ENCODE data around the gene C1orf53. TPM values are rescaled to one million over a fixed set of nuclear protein-coding genes. Genes with fewer than 3 reads are reported as not detected.

Gene C1orf53
- total and polyA plus RNA-seq, 2 donors (not counting 1 experiment from before 2014, with no cell fraction given), result 0.24 TPM; not detected in 1

DNA sequence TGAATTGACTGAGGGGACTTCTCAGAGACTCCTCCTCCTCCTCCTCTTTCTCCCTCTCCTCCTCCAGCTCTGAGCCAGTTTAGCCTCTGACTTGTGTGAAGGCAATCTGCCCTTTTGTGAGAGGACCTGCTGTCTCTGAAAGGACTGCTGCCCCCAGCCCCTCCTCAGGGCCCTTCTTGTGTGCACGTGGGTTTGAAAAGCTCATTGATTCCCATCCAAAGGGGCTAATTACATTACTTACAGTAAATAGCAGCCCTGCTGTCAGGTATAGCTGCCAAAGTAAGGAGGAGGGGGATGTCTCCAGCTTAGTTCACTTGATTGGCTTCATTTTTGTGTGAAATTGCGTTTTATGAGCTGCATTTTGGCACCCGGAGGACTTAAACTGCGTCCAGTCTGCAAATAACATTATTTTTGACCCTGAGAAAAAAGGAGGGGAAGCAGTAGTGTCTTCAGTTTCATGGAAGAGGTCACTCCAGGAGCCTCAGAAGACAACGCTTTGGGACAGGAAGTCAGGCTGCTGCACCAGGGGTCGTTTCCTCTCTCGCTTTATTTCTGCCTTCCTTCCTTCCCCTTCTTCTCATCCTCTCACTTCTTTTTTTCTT is 12.9 kb downstream of the C1orf53 start:
- H4K20me1 ChIP-seq (ENCODE audit: control insufficient read depth, insufficient read depth, low read length, poor library complexity, severe bottlenecking), result no peaks in the 10 kb centered on the region
- no peak overlapping the region for H3K27ac ChIP-seq (ENCODE audit: low read length in 2 of 2)
- DNase-seq (peak; percentile 27), ATAC-seq (ENCODE audit: low read depth) (no peak)
- no peak overlapping the region for H2AFZ ChIP-seq (ENCODE audit: insufficient read depth, low read depth, low read length, poor library complexity, severe bottlenecking)
- peak overlapping the region in 1 of 5 experiments; percentile 52 for H3K4me3 ChIP-seq (ENCODE audit: control extremely low read depth in 1 of 5, extremely low read depth in 1 of 5, insufficient read depth in 1 of 5, low read depth in 2 of 5, low read length in 4 of 5)
- intact Hi-C loops (cut with micrococcal nuclease), result no loop called here
- H3K4me1 ChIP-seq (ENCODE audit: control insufficient read depth in 2 of 2, insufficient read depth in 2 of 2, low read length in 2 of 2), result peaks cover 87 to 96% of the 10 kb centered on the region in 2 donors
- Mint-ChIP-seq H3K4me3 (peak overlapping the region; percentile 85), H3K27me3 (peaks cover 87% of the 10 kb centered on the region), H3K4me1 (peaks cover 89% of the 10 kb centered on the region), H3K27ac (no peak overlapping the region), H3K9me3 (ENCODE audit: insufficient read depth) (no peaks in the 10 kb centered on the region)
- H3K79me2 ChIP-seq (ENCODE audit: control insufficient read depth, insufficient read depth, low read length), result no peaks in the 10 kb centered on the region
- 2% methylated on average over 6 of the region's 7 CpGs for WGBS (ENCODE audit: insufficient coverage)
- peak overlapping the region; percentile 80 for H3K4me2 ChIP-seq (replicated peaks; ENCODE audit: low read depth, low read length, poor library complexity, severe bottlenecking)
- H3K27me3 ChIP-seq (replicated peaks in 1 of 4; ENCODE audit: control extremely low read depth in 1 of 4, control insufficient read depth in 3 of 4, insufficient read depth in 4 of 4, low read length in 3 of 4), result peaks cover 0 to 99% (median 90%) of the 10 kb centered on the region in 4 experiments
- no peaks in the 10 kb centered on the region for H3K36me3 ChIP-seq (replicated peaks in 1 of 2; ENCODE audit: control extremely low read depth in 1 of 2, control insufficient read depth in 1 of 2, extremely low read depth in 1 of 2, insufficient read depth in 2 of 2, low read length in 1 of 2)
- ChIA-PET CTCF (interaction anchor here (1.0 to 3.1 kb wide), 6 partner anchors 8 to 298 kb away, joined by 3 to 13 read pairs (median 3); no protein-coding TSS in a partner anchor), POLR2A (interaction anchor here (2.3 kb wide), 1 partner anchor 13 kb away, joined by 7 read pairs; the partner anchor contains the start of gene C1orf53)
- peak overlapping the region; percentile 11 for H3K9ac ChIP-seq (ENCODE audit: low read length)
- peaks cover 0 to 78% (median 5%) of the 10 kb centered on the region in 3 donors for H3K9me3 ChIP-seq (ENCODE audit: control extremely low read depth in 1 of 3, control insufficient read depth in 2 of 3, insufficient read depth in 1 of 3, low read length in 2 of 3)
- TF ChIP-seq CTCF (IDR thresholded peaks at IDR 0.05), result no peak
- no peak for TF ChIP-seq EZH2 (IDR thresholded peaks at IDR 0.05; ENCODE audit: borderline replicate concordance, insufficient read depth, low read depth, low read length, poor library complexity, severe bottlenecking)

Measured in B cell (primary cell).